Ascending aorta (tissue), 2 donors: ENCODE data around the gene PLEK. TPM values are rescaled to one million over a fixed set of nuclear protein-coding genes. Genes with fewer than 3 reads are reported as not detected.

ENCODE experiments used
- DNase-seq, 2 donors: peaks; one replicate each; pipeline ENCODE4 v3.0.0-alpha.2; 2019; ENCODE audit warnings: low spot score in 2 of 2
- H3K27ac ChIP-seq, 2 donors: fragments of 200-600 bp; sonication (generic); one replicate each; pipeline ENCODE4 v1.5.1; 2016 to 2017; ENCODE audit warnings: mild to moderate bottlenecking in 1 of 2
- H3K27me3 ChIP-seq: fragments of 200-600 bp; sonication (generic); one replicate; pipeline ENCODE4 v1.5.1; 2017
- H3K36me3 ChIP-seq, 2 donors: fragments of 200-600 bp; sonication (generic); one replicate each; pipeline ENCODE4 v1.5.1; 2016
- H3K4me1 ChIP-seq, 2 donors: fragments of 200-600 bp; sonication (generic); one replicate each; pipeline ENCODE4 v1.5.1; 2016 to 2017; ENCODE audit warnings: mild to moderate bottlenecking in 1 of 2
- H3K4me3 ChIP-seq, 2 donors: fragments of 200-600 bp; sonication (generic); one replicate each; pipeline ENCODE4 v1.5.1; 2016 to 2017; ENCODE audit warnings: mild to moderate bottlenecking in 1 of 2
- H3K9me3 ChIP-seq, 2 donors: fragments of 200-600 bp; sonication (generic); one replicate each; pipeline ENCODE4 v1.5.1; 2016
- CTCF ChIP-seq, 3 experiments: fragments of 200-600 bp in 2 of 3; fragments of 450-650 bp in 1 of 3; sonication (generic) in 2 of 3; IDR thresholded peaks; one replicate each; pipeline ENCODE4 v1.5.1; 2016 to 2019; ENCODE audit warnings: antibody characterized with exemption in 3 of 3, mild to moderate bottlenecking in 1 of 3, moderate library complexity in 1 of 3
- intact Hi-C: fragments of 100-400 bp; cut with DNase I; formaldehyde crosslinking; loops from one replicate; pipeline ENCODE4 v1.15.1; 2023
- total RNA-seq: library from RNA; depleted of rRNA; stranded (reverse); fragments of >200 nt; gene quantifications from one replicate; pipeline ENCODE4 v1.1.0, GENCODE V29; 2016

Gene PLEK
- total RNA-seq, 1 donor from 2014 or later, result 1.5 TPM

- Histone ChIP-seq H3K36me3 (no peaks in the 10 kb centered on the region), H3K27me3 (no peaks in the 10 kb centered on the region), H3K9me3 (no peaks in the 10 kb centered on the region), H3K4me3 (no peak overlapping the region), H3K4me1 (no peaks in the 10 kb centered on the region), H3K27ac (no peak overlapping the region)
- no peak for TF ChIP-seq CTCF (IDR thresholded peaks at IDR 0.05)
- intact Hi-C loops, result no loop called here
- DNase-seq, result no peak
Measured at GRCh38 chr2:68356599-68357239, 8.4 kb upstream of the PLEK start.

GRCh38 chr2:68357605-68358337 lies 7.3 kb upstream of the PLEK start:
- no peaks in the 10 kb centered on the region for H3K27me3 ChIP-seq
- TF ChIP-seq CTCF (IDR thresholded peaks at IDR 0.05), result peak in 1 of 3 experiments; percentile 20
- no peak overlapping the region for H3K4me3 ChIP-seq
- H3K4me1 ChIP-seq, result no peaks in the 10 kb centered on the region
- H3K9me3 ChIP-seq, result no peaks in the 10 kb centered on the region
- H3K36me3 ChIP-seq, result no peaks in the 10 kb centered on the region
- DNase-seq, result peak in 1 of 2 donors; percentile 64
- intact Hi-C loops, result no loop called here
- H3K27ac ChIP-seq, result no peak overlapping the region

- Histone ChIP-seq H3K36me3 (no peaks in the 10 kb centered on the region), H3K9me3 (no peaks in the 10 kb centered on the region), H3K27me3 (no peaks in the 10 kb centered on the region), H3K4me3 (no peak overlapping the region), H3K4me1 (no peaks in the 10 kb centered on the region), H3K27ac (no peak overlapping the region)
- DNase-seq, result no peak
- intact Hi-C loops, result no loop called here
- TF ChIP-seq CTCF (IDR thresholded peaks at IDR 0.05), result no peak
Measured at GRCh38 chr2:68359889-68360288, 5.2 kb upstream of the PLEK start.

- H3K4me3 ChIP-seq, result no peak overlapping the region
- TF ChIP-seq CTCF (IDR thresholded peaks at IDR 0.05), result peak; percentile 43 to 69 (median 59)
- H3K27ac ChIP-seq, result no peak overlapping the region
- no peaks in the 10 kb centered on the region for H3K4me1 ChIP-seq
- intact Hi-C loops, result loop anchor here (1.0 kb wide), 1 partner anchor 79 kb away; no protein-coding TSS in a partner anchor
- H3K36me3 ChIP-seq, result no peaks in the 10 kb centered on the region
- DNase-seq, result peak in 1 of 2 donors; percentile 80
- no peaks in the 10 kb centered on the region for H3K27me3 ChIP-seq
- no peaks in the 10 kb centered on the region for H3K9me3 ChIP-seq
Measured at GRCh38 chr2:68362069-68362468, 3.0 kb upstream of the PLEK start.

GRCh38 chr2:68362749-68363148 lies 2.3 kb upstream of the PLEK start:
- H3K27ac ChIP-seq, result no peak overlapping the region
- no peaks in the 10 kb centered on the region for H3K36me3 ChIP-seq
- DNase-seq, result no peak
- H3K4me1 ChIP-seq, result no peaks in the 10 kb centered on the region
- no peaks in the 10 kb centered on the region for H3K9me3 ChIP-seq
- H3K4me3 ChIP-seq, result no peak overlapping the region
- intact Hi-C loops, result loop anchor here (1.0 kb wide), 1 partner anchor 79 kb away; no protein-coding TSS in a partner anchor
- no peak for TF ChIP-seq CTCF (IDR thresholded peaks at IDR 0.05)
- no peaks in the 10 kb centered on the region for H3K27me3 ChIP-seq
